ENCODE data around the gene BORCS6. TPM values are rescaled to one million over a fixed set of nuclear protein-coding genes. Genes with fewer than 3 reads are reported as not detected.

Gene BORCS6
- total RNA-seq, 1 donor from 2014 or later: 9.7 TPM

- peaks cover 41% of the 10 kb centered on the region for H3K4me1 Mint-ChIP-seq (ENCODE audit: unreplicated experiment)
- H3K27me3 Mint-ChIP-seq (ENCODE audit: unreplicated experiment): peaks cover 13% of the 10 kb centered on the region
- peak overlapping the region; percentile 67 for H3K27ac Mint-ChIP-seq (ENCODE audit: unreplicated experiment)
- peaks cover 14% of the 10 kb centered on the region for H3K36me3 Mint-ChIP-seq (ENCODE audit: low read depth, unreplicated experiment)
- no peak for DNase-seq (ENCODE audit: low spot score)
- H3K9me3 Mint-ChIP-seq (ENCODE audit: unreplicated experiment): no peaks in the 10 kb centered on the region
- peak overlapping the region; percentile 91 for H3K4me3 Mint-ChIP-seq (ENCODE audit: unreplicated experiment)
- no peak for TF ChIP-seq CTCF (IDR thresholded peaks at IDR 0.05; ENCODE audit: unreplicated experiment)
Observed at GRCh38 chr17:8161289-8162232, 28.4 kb downstream of the BORCS6 start.

- peaks cover 11% of the 10 kb centered on the region for H3K27me3 Mint-ChIP-seq (ENCODE audit: unreplicated experiment)
- TF ChIP-seq CTCF (IDR thresholded peaks at IDR 0.05; ENCODE audit: unreplicated experiment): no peak
- H3K4me3 Mint-ChIP-seq (ENCODE audit: unreplicated experiment): peak overlapping the region; percentile 91
- H3K27ac Mint-ChIP-seq (ENCODE audit: unreplicated experiment): peak overlapping the region; percentile 87
- peaks cover 14% of the 10 kb centered on the region for H3K36me3 Mint-ChIP-seq (ENCODE audit: low read depth, unreplicated experiment)
- no peak for DNase-seq (ENCODE audit: low spot score)
- peaks cover 41% of the 10 kb centered on the region for H3K4me1 Mint-ChIP-seq (ENCODE audit: unreplicated experiment)
- H3K9me3 Mint-ChIP-seq (ENCODE audit: unreplicated experiment): no peaks in the 10 kb centered on the region
Observed at GRCh38 chr17:8160741-8161221, 29.2 kb downstream of the BORCS6 start.

- no peak for DNase-seq (ENCODE audit: low spot score)
- peak overlapping the region; percentile 87 for H3K27ac Mint-ChIP-seq (ENCODE audit: unreplicated experiment)
- TF ChIP-seq CTCF (IDR thresholded peaks at IDR 0.05; ENCODE audit: unreplicated experiment): no peak
- H3K4me1 Mint-ChIP-seq (ENCODE audit: unreplicated experiment): peaks cover 41% of the 10 kb centered on the region
- peaks cover 11% of the 10 kb centered on the region for H3K27me3 Mint-ChIP-seq (ENCODE audit: unreplicated experiment)
- peak overlapping the region; percentile 91 for H3K4me3 Mint-ChIP-seq (ENCODE audit: unreplicated experiment)
- H3K9me3 Mint-ChIP-seq (ENCODE audit: unreplicated experiment): no peaks in the 10 kb centered on the region
- peaks cover 14% of the 10 kb centered on the region for H3K36me3 Mint-ChIP-seq (ENCODE audit: low read depth, unreplicated experiment)
Observed at GRCh38 chr17:8160224-8160577, 29.8 kb downstream of the BORCS6 start.

- Mint-ChIP-seq H3K27me3 (ENCODE audit: unreplicated experiment) (peaks cover 10% of the 10 kb centered on the region), H3K27ac (ENCODE audit: unreplicated experiment) (peak overlapping the region; percentile 70), H3K36me3 (ENCODE audit: low read depth, unreplicated experiment) (peaks cover 14% of the 10 kb centered on the region), H3K9me3 (ENCODE audit: unreplicated experiment) (no peaks in the 10 kb centered on the region), H3K4me3 (ENCODE audit: unreplicated experiment) (peak overlapping the region; percentile 74), H3K4me1 (ENCODE audit: unreplicated experiment) (peaks cover 40% of the 10 kb centered on the region)
- no peak for TF ChIP-seq CTCF (IDR thresholded peaks at IDR 0.05; ENCODE audit: unreplicated experiment)
- no peak for DNase-seq (ENCODE audit: low spot score)
Observed at GRCh38 chr17:8159459-8160223, 30.3 kb downstream of the BORCS6 start.
